Measurements from ENCODE around the gene HLA-DRB1.
"Not testable (repeated sequence)": the region's sequence is repeated elsewhere in the genome, so short reads cannot be mapped to it uniquely, and the experiment has no call there.

Gene HLA-DRB1

GRCh38 chr6:32589596-32590449, at the start of gene HLA-DRB1:
HLA-DRB1 (minus strand) TSS chr6:32589848; CDS start chr6:32589742, 106 bp downstream.
- no peak within 1 kb of the TSS for H3K4me3 ChIP-seq (ENCODE audit: low read depth, low read length)
- no peak for TF ChIP-seq CTCF (IDR thresholded peaks at IDR 0.05; ENCODE audit: control insufficient read depth, extremely low read depth, insufficient read depth)
- no peak for DNase-seq (ENCODE audit: low read depth)

GRCh38 chr6:32638532-32639219, 49.0 kb upstream of the HLA-DRB1 start:
- no peak for TF ChIP-seq CTCF (IDR thresholded peaks at IDR 0.05; ENCODE audit: control insufficient read depth, extremely low read depth, insufficient read depth)
- DNase-seq (ENCODE audit: low read depth): no peak
- no peak overlapping the region for H3K4me3 ChIP-seq (ENCODE audit: low read depth, low read length)

- TF ChIP-seq CTCF (IDR thresholded peaks at IDR 0.05; ENCODE audit: control insufficient read depth, extremely low read depth, insufficient read depth): no peak
- no peak overlapping the region for H3K4me3 ChIP-seq (ENCODE audit: low read depth, low read length)
- no peak for DNase-seq (ENCODE audit: low read depth)
Observed at GRCh38 chr6:32637883-32638282, 48.2 kb upstream of the HLA-DRB1 start.

GRCh38 chr6:32637219-32637880, 47.7 kb upstream of the HLA-DRB1 start, which contains the start of gene HLA-DQA1:
HLA-DQA1 (plus strand) TSS chr6:32637406; CDS start chr6:32637459, 53 bp downstream.
- DNase-seq (ENCODE audit: low read depth): no peak
- H3K4me3 ChIP-seq (ENCODE audit: low read depth, low read length): no peak within 1 kb of the TSS
- TF ChIP-seq CTCF (IDR thresholded peaks at IDR 0.05; ENCODE audit: control insufficient read depth, extremely low read depth, insufficient read depth): no peak

GRCh38 chr6:32635526-32636123, 46.0 kb upstream of the HLA-DRB1 start:
- no peak for DNase-seq (ENCODE audit: low read depth)
- H3K4me3 ChIP-seq (ENCODE audit: low read depth, low read length): no peak overlapping the region
- TF ChIP-seq CTCF (IDR thresholded peaks at IDR 0.05; ENCODE audit: control insufficient read depth, extremely low read depth, insufficient read depth): no peak

GRCh38 chr6:32629793-32630192, 40.1 kb upstream of the HLA-DRB1 start:
- not testable (repeated sequence) for DNase-seq (ENCODE audit: low read depth)

GRCh38 chr6:32627831-32628230, 38.2 kb upstream of the HLA-DRB1 start:
- no peak overlapping the region for H3K4me3 ChIP-seq (ENCODE audit: low read depth, low read length)
- no peak for TF ChIP-seq CTCF (IDR thresholded peaks at IDR 0.05; ENCODE audit: control insufficient read depth, extremely low read depth, insufficient read depth)
- no peak for DNase-seq (ENCODE audit: low read depth)

More at GRCh38 chr6:32629793-32630192, 40.1 kb upstream of the HLA-DRB1 start:
- not testable (repeated sequence) for H3K4me3 ChIP-seq (ENCODE audit: low read depth, low read length)

All from LNCaP clone FGC (cell line).